Nephron (organoid): ENCODE data around the gene NCCRP1.

Source experiments
- H3K27ac Mint-ChIP-seq, 3 experiments: 2 replicates each; pipeline ENCODE4 v1.8.0; 2020; ENCODE audit warnings: mixed read lengths in 3 of 3, mild to moderate bottlenecking in 2 of 3, moderate library complexity in 1 of 3
- H3K27me3 Mint-ChIP-seq: 2 replicates; pipeline ENCODE4 v1.8.0; 2021; ENCODE audit warnings: low read depth, mild to moderate bottlenecking, moderate library complexity, mixed read lengths
- H3K36me3 Mint-ChIP-seq: 2 replicates; pipeline ENCODE4 v1.8.0; 2020; ENCODE audit warnings: low read depth, mixed read lengths
- H3K4me1 Mint-ChIP-seq: 2 replicates; pipeline ENCODE4 v1.8.0; 2020; ENCODE audit warnings: mixed read lengths
- H3K4me3 Mint-ChIP-seq, 3 experiments: 2 replicates each; pipeline ENCODE4 v1.8.0; 2020; ENCODE audit warnings: mild to moderate bottlenecking in 3 of 3, mixed read lengths in 3 of 3, moderate library complexity in 2 of 3
- H3K9me3 Mint-ChIP-seq: 2 replicates; pipeline ENCODE4 v1.8.0; 2020; ENCODE audit warnings: mixed read lengths
- TF ChIP-seq, protein P1 (sequence below), 3 experiments: fragments of 200-600 bp; sonication (generic); IDR thresholded peaks; one replicate each; pipeline ENCODE4 v1.5.0; 2021; ENCODE audit warnings: antibody characterized with exemption in 3 of 3; ENCODE audit not compliant: unreplicated experiment in 3 of 3

Gene NCCRP1

GRCh38 chr19:39156326-39157230 lies 40.2 kb upstream of the NCCRP1 start:
- Mint-ChIP-seq H3K4me1 (peaks cover 31% of the 10 kb centered on the region), H3K4me3 (peak overlapping the region in 1 of 3 experiments; percentile 73), H3K27me3 (no peaks in the 10 kb centered on the region), H3K27ac (peak overlapping the region in 2 of 3 experiments; percentile 60 to 82), H3K36me3 (peaks cover 4% of the 10 kb centered on the region), H3K9me3 (no peaks in the 10 kb centered on the region)
- TF ChIP-seq, protein P1, sequence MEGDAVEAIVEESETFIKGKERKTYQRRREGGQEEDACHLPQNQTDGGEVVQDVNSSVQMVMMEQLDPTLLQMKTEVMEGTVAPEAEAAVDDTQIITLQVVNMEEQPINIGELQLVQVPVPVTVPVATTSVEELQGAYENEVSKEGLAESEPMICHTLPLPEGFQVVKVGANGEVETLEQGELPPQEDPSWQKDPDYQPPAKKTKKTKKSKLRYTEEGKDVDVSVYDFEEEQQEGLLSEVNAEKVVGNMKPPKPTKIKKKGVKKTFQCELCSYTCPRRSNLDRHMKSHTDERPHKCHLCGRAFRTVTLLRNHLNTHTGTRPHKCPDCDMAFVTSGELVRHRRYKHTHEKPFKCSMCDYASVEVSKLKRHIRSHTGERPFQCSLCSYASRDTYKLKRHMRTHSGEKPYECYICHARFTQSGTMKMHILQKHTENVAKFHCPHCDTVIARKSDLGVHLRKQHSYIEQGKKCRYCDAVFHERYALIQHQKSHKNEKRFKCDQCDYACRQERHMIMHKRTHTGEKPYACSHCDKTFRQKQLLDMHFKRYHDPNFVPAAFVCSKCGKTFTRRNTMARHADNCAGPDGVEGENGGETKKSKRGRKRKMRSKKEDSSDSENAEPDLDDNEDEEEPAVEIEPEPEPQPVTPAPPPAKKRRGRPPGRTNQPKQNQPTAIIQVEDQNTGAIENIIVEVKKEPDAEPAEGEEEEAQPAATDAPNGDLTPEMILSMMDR (IDR thresholded peaks at IDR 0.05; ENCODE audit: unreplicated experiment in 3 of 3): no peak

DNA sequence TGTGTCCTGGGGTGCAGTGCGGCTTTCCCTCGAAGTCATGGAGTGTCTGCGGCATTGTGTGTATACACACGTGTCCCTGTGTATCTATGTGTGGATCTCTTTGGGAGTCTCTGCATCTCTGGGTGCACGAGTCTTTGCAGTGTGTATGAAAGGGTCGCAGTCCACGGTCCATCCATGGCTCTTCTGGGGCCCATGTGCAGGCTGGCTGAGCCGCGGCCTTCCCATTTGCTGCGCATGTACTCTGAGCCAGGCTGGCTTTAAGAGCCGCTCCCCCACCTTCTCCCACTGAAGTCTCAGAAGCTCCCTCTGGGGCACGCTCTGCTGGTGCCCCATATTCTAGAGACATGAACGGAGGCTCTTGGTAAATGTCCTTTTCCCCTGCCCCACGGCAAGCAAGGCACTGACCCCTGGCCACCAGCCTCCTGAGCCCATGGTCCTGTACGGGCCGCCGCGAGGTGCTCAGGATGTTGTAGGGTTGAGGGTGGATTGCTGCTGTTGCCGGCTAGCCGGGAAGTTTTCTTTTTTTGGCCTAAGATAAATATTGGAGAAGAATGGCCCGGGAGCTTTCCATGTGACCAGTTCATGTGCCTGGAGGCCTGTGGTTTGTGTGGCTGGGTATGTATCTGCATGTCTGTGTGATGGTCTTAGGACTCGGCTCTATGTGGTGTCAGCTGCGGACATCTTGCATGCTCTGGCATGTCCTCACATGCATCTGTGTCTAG lies 39.3 kb upstream of the NCCRP1 start:
- H3K4me3 Mint-ChIP-seq: peak overlapping the region in 2 of 3 experiments; percentile 8 to 73
- peaks cover 4% of the 10 kb centered on the region for H3K36me3 Mint-ChIP-seq
- H3K27me3 Mint-ChIP-seq: no peaks in the 10 kb centered on the region
- H3K27ac Mint-ChIP-seq: peak overlapping the region; percentile 60 to 82 (median 66)
- no peaks in the 10 kb centered on the region for H3K9me3 Mint-ChIP-seq
- TF ChIP-seq, protein P1 (IDR thresholded peaks at IDR 0.05; ENCODE audit: unreplicated experiment in 3 of 3): no peak
- peaks cover 33% of the 10 kb centered on the region for H3K4me1 Mint-ChIP-seq

- TF ChIP-seq, protein P1 (IDR thresholded peaks at IDR 0.05; ENCODE audit: unreplicated experiment in 3 of 3): no peak
- Mint-ChIP-seq H3K4me3 (peak overlapping the region in 1 of 3 experiments; percentile 11), H3K36me3 (peaks cover 4% of the 10 kb centered on the region), H3K27ac (peak overlapping the region; percentile 60 to 82 (median 66)), H3K4me1 (peaks cover 37% of the 10 kb centered on the region), H3K27me3 (no peaks in the 10 kb centered on the region), H3K9me3 (no peaks in the 10 kb centered on the region)
Observed at GRCh38 chr19:39157997-39158389, 38.8 kb upstream of the NCCRP1 start.

- Mint-ChIP-seq H3K9me3 (no peaks in the 10 kb centered on the region), H3K4me1 (peaks cover 37% of the 10 kb centered on the region), H3K27me3 (no peaks in the 10 kb centered on the region), H3K36me3 (peaks cover 3% of the 10 kb centered on the region), H3K4me3 (no peak overlapping the region), H3K27ac (peak overlapping the region in 1 of 3 experiments; percentile 60)
- TF ChIP-seq, protein P1 (IDR thresholded peaks at IDR 0.05; ENCODE audit: unreplicated experiment in 3 of 3): no peak
Observed at GRCh38 chr19:39158646-39159260, 38.0 kb upstream of the NCCRP1 start.

- Mint-ChIP-seq H3K27ac (peak overlapping the region; percentile 66 to 79 (median 72)), H3K4me1 (peaks cover 29% of the 10 kb centered on the region), H3K9me3 (no peaks in the 10 kb centered on the region), H3K36me3 (no peaks in the 10 kb centered on the region), H3K27me3 (no peaks in the 10 kb centered on the region), H3K4me3 (no peak overlapping the region)
- TF ChIP-seq, protein P1 (IDR thresholded peaks at IDR 0.05; ENCODE audit: unreplicated experiment in 3 of 3): no peak
Observed at GRCh38 chr19:39160523-39160861, 36.3 kb upstream of the NCCRP1 start.
